IPS-15b (cell line): ENCODE measurements around the gene TCF20.

ENCODE experiments used
- H3K27me3 ChIP-seq: one replicate; pipeline ENCODE4 v1.6.1; 2013; ENCODE audit warnings: low read length; ENCODE audit not compliant: control insufficient read depth, insufficient read depth
- H3K36me3 ChIP-seq: one replicate; pipeline ENCODE4 v1.6.1; 2013; ENCODE audit warnings: low read length; ENCODE audit not compliant: control insufficient read depth, insufficient read depth
- H3K4me1 ChIP-seq: one replicate; pipeline ENCODE4 v1.6.1; 2013; ENCODE audit warnings: mild to moderate bottlenecking, low read length; ENCODE audit not compliant: control insufficient read depth, insufficient read depth
- H3K4me3 ChIP-seq: one replicate; pipeline ENCODE4 v1.5.1; 2013; ENCODE audit warnings: low read depth, low read length
- H3K9ac ChIP-seq: one replicate; pipeline ENCODE4 v1.6.1; 2013; ENCODE audit warnings: low read depth, mild to moderate bottlenecking, low read length
- H3K9me3 ChIP-seq: one replicate; pipeline ENCODE4 v1.6.1; 2013; ENCODE audit warnings: mild to moderate bottlenecking, low read length; ENCODE audit not compliant: control insufficient read depth, insufficient read depth

TCF20 gene

DNA sequence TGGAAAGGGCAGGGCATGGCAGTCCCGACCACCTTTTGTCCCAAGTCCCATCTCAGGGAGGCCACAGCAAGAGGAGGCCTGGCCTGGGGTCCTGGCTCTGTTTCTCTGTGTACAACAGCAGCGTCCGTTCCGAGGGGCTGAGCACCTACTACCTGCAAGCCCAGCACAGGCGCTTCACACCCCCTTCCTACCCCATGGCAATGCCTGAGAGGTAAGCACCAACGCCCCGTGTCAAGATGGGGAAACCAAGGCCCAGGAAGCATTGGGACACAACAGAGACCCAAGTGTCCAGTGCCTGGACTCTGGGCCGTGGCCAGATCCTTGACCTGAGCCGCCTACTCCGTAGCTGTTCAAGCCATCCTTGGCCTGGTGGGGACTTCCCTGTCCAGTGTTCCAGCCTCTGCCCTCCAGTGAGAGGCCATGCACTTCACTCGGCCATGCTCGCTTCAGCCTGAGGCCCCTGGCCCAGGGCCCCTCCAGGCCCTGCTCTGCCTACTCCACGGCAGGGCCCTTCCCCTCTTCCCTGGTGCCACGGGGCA is 14.3 kb upstream of the TCF20 start:
- Histone ChIP-seq H3K9ac (no peak overlapping the region), H3K27me3 (peaks cover 30% of the 10 kb centered on the region), H3K9me3 (no peaks in the 10 kb centered on the region), H3K4me3 (no peak overlapping the region), H3K4me1 (no peaks in the 10 kb centered on the region), H3K36me3 (no peaks in the 10 kb centered on the region)

DNA sequence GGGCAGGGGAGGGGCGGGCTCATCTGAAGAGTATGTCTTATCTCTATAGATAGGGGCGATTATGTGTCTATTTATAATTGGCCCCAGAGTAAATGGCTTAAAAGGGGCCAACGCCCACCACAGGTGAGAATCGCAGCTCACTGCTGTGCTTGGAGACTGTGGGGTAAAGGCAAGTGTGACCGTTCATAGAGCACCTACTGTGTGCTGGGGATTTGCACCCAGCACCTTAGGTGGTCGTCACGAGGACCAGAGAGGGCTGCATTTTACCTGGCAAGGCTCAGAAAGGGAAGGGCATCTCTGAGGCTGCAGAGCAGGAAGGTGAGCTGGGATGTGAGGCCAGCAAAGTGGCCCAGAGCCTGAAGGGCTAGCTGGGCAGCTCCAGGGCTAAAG is 13.7 kb upstream of the TCF20 start:
- Histone ChIP-seq H3K4me3 (peak overlapping the region; percentile 43), H3K36me3 (no peaks in the 10 kb centered on the region), H3K4me1 (no peaks in the 10 kb centered on the region), H3K9me3 (no peaks in the 10 kb centered on the region), H3K9ac (no peak overlapping the region), H3K27me3 (peaks cover 30% of the 10 kb centered on the region)

DNA sequence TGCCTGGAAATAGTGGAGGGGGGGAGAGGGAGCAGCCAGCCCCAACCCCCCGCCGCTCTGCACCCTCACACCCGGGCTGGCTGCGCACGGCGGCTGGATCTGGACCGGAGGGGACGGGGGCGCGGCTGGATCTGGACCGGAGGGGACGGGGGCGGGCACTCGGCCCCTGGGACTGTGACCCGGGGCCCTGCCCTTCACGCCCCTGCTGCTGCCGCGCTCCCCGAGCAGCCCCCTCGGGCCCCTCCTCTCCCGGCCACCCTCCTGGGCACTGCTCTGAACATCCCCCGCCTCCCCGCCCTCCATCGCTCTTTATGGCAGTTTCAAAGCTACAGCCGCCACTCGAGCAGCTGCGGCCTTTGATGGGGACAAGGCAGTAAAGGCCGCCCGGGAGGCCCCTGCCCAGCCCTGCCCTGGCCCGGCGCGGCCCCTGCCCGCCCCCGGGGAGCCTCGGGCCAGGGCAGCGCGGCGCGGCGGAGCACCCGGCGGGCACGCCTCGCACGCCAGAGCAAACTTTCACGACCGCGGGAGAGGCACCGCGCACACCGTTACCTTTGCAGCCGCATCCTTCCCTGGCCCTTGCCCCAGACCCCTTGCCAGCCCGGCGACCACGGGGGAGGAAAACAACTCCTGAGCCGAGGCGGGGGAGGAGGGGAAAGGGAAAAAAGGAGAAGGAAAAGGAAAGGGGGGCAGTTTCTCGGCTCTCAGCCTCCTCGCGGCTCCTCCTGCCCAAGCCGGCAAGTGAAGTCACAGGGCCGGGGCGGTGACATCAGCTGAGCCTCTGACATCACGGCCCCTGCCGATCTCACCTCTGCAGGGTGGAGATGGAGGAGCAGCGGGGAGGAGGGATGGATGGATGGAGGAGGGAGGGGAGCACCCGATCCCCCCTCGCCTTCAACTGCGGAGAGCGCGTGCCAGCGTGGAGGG is 13.1 kb upstream of the TCF20 start:
- H3K4me3 ChIP-seq: peak overlapping the region; percentile 43
- H3K27me3 ChIP-seq: peaks cover 30% of the 10 kb centered on the region
- H3K9ac ChIP-seq: no peak overlapping the region
- no peaks in the 10 kb centered on the region for H3K4me1 ChIP-seq
- H3K36me3 ChIP-seq: no peaks in the 10 kb centered on the region
- no peaks in the 10 kb centered on the region for H3K9me3 ChIP-seq

DNA sequence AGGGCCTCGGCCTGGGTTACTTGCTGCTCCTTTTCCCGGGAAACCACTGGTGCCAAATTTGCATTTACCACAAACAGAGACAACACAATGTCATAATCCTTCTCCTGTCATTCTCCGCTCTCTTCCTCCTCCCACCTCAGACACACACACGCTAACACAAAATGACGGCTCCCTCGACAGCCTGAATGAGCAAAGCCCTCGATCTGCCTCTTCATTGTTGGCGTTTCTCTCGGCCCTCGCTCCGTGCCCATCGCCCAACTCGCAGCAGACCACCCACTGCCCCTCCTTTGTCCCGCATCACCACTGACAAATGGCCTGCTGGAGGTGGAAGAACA is 12.5 kb upstream of the TCF20 start:
- Histone ChIP-seq H3K9ac (no peak overlapping the region), H3K9me3 (no peaks in the 10 kb centered on the region), H3K36me3 (no peaks in the 10 kb centered on the region), H3K4me3 (peak overlapping the region; percentile 43), H3K4me1 (no peaks in the 10 kb centered on the region), H3K27me3 (peaks cover 30% of the 10 kb centered on the region)

DNA sequence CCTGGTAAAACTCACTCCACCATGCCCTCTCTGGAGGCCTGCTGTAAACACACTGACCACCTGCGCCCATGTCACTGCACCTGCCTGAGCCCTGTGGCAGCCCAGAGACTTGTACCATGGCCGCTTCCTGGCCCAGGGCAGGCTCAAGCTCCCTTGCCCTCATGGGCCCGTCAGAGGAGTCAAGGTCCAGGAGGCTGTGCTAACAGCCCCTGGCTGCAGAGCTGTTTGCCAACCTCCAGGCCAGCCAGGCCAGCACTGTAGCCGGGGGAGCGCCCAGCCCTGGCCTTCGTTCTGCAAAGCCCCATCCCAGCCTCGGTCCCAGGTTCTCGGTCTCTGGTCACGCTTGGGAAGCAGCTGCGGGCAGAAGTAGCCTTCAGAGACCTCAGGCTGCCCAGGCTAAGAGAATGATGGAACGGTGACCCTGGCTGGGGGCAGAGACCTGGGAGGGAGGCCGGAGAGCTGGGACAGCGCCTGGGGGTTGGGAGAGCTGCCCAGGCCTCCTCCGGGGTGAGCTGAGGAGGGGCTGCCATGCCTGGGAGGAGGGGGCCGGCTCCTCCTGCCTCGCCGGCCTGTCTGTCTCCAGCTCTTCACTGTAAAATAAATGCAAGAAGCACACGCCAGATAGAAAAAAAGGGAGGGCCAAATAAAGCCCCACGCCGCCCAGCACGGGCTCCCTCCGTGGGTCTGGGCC is 11.9 kb upstream of the TCF20 start:
- Histone ChIP-seq H3K4me1 (no peaks in the 10 kb centered on the region), H3K9ac (no peak overlapping the region), H3K9me3 (no peaks in the 10 kb centered on the region), H3K36me3 (no peaks in the 10 kb centered on the region), H3K27me3 (peaks cover 30% of the 10 kb centered on the region), H3K4me3 (no peak overlapping the region)

DNA sequence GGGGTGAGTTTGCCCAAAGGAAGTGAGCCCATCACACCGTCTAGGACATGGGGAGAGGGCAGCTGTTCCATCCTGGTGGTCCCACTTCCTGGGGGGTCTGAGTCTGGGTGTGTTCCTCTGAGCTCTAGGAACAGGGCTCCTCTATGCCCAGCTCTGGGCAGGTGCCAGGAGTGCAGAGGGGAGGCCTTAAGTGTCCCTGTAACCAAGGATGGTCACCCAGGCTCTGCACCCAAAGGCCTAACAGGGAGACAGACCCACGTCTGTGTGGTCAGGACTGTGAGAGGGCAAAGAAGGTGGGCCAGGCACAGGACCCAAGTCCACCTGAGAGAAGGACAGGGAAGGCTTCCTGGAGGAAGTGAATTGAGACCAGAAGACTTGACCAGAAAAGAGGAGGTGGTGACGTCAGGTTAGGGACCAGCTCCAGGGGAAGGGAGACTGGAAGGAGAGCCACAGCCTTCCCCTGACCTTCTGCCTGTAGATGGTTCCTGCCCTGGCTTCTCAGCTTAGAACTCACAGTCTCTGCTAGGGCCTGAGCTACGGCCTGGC is 11.3 kb upstream of the TCF20 start:
- H3K9me3 ChIP-seq: no peaks in the 10 kb centered on the region
- no peak overlapping the region for H3K9ac ChIP-seq
- no peaks in the 10 kb centered on the region for H3K4me1 ChIP-seq
- peaks cover 32% of the 10 kb centered on the region for H3K27me3 ChIP-seq
- H3K36me3 ChIP-seq: no peaks in the 10 kb centered on the region
- no peak overlapping the region for H3K4me3 ChIP-seq

DNA sequence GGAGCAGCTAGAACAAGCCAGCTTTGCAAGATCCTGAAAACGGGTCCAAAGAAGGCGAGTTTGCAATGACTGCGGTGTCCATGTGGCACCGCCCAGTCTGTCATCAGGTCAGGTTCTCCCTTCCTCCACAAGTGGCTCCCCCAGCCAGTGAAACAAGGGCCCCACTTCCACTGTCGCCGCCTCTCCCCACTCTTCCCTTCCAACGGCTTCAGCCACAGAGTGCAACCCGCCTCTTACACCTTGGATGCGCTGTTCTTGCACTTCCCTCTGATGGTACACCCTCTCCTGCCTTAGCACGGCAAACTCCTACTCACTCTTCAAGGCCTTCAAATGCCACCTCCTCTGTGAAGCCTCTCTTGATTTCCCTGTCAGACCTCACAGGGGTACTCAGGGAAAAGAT is 10.8 kb upstream of the TCF20 start:
- H3K4me3 ChIP-seq: no peak overlapping the region
- peaks cover under 1% of the 10 kb centered on the region for H3K4me1 ChIP-seq
- H3K9ac ChIP-seq: no peak overlapping the region
- peaks cover 32% of the 10 kb centered on the region for H3K27me3 ChIP-seq
- H3K36me3 ChIP-seq: no peaks in the 10 kb centered on the region
- no peaks in the 10 kb centered on the region for H3K9me3 ChIP-seq

DNA sequence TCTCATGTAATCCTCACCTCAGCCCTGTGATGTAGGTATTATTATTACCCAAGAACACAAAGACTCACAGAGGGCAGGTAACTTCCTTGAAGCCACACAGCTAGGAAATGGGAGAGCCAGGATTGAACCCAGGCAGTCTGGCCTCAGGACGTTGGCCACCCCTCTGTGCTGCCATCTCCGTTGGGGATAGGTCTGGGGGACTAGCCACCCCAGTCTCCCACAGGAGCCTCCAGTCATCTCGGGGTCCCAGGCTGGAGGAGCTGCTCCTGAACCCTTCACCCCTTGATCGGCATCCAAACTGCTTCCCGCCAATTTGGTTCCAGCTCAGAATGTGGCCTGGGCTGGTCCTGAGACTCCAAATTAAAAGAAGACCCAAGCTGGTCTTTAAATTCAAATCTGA is 10.4 kb upstream of the TCF20 start:
- no peaks in the 10 kb centered on the region for H3K36me3 ChIP-seq
- H3K27me3 ChIP-seq: peaks cover 29% of the 10 kb centered on the region
- no peaks in the 10 kb centered on the region for H3K9me3 ChIP-seq
- H3K4me3 ChIP-seq: no peak overlapping the region
- H3K9ac ChIP-seq: no peak overlapping the region
- peaks cover 5% of the 10 kb centered on the region for H3K4me1 ChIP-seq

DNA sequence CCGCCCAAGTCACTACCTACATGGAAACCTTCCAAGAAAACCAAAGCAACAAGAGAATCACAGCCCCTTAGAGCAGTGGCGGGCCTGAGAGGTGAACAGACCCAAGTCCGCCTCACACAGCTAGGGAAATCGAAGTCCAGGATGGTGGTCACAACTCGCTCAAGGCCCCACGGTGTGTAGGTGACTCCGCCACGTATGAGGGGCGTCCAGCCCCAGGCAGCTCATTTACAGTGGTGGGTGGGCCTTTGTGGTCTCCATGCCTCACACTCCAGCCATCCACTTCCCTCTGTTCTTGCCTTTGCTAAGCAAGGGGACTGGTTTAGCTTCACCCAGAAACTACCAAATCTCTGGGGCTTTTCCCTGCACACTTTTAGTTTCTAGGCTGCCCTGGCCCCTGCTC is 9.7 kb upstream of the TCF20 start:
- H3K4me1 ChIP-seq: peaks cover 9% of the 10 kb centered on the region
- H3K27me3 ChIP-seq: peaks cover 29% of the 10 kb centered on the region

DNA sequence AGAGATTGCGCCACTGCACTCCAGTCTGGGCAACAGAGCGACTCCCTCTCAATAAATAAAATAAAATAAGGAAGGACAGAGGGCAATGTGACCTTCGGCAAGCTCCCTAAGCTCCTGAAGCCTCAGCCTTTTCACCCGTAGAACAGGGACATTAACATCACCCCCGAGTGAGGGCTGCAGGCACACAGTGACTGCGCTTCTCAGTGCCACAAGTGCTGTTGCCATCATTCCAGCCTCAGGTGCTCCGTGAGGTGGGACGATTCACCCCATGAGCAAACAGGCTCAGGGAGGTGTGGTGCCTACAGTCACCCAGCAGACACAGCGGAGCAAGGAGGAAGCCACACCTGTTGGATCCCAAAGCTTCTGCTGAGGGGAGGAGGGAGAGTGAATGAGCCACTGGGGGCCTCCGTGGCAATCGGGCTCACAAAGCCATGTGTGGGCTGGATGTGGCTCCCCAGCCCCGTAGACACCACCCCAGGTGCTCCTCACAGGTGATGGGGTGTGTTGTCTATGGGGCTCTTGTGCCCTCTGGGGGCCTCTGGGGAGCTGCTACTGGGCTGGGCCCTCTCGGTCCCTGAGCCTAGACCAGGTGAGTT is 9.1 kb upstream of the TCF20 start:
- Histone ChIP-seq H3K4me1 (peaks cover 13% of the 10 kb centered on the region), H3K4me3 (no peak overlapping the region), H3K36me3 (no peaks in the 10 kb centered on the region), H3K27me3 (peaks cover 25% of the 10 kb centered on the region), H3K9me3 (no peaks in the 10 kb centered on the region), H3K9ac (no peak overlapping the region)

More for the DNA sequence above, 9.7 kb upstream of the TCF20 start:
- Histone ChIP-seq H3K9me3 (no peaks in the 10 kb centered on the region), H3K4me3 (no peak overlapping the region), H3K36me3 (no peaks in the 10 kb centered on the region), H3K9ac (no peak overlapping the region)

DNA sequence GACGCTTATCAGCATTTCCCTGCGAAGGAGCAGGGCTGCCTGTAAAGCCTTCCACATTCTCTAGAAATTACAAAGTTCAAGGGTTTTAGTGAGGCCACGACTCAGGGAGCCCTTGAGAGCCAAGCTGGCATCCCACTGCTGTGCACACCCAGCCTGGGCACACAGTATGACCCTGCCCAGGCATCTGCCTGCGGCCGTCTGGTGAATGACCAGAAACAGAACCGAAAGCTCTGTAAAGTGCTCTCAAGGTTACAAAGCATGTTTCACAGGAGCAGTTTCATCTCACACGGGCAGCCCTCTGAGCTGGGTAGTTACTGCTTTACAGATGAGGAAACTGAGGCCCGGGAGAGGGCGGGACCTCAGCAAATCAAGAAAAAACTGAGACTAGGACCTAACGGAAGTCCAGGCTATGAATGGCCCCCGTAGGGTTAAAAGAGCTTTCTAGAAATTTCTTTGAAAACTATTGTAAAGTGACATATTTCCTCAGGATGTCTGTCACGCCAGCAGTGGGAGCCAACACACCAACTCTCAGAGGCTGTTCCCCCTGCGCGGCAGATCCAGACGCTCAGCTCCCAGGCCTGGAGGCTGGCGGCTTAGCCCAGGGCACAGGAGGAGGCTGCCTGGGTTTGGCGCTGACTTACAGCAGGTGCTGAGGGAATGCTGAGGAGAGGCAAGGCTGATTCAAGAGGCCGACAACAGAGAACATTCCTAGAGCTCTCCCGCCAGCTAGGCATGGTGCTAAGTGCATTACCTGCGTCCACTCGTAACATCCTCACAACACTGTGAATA is 7.7 kb upstream of the TCF20 start:
- H3K9me3 ChIP-seq: no peaks in the 10 kb centered on the region
- H3K27me3 ChIP-seq: peaks cover 20% of the 10 kb centered on the region
- no peak overlapping the region for H3K9ac ChIP-seq
- H3K36me3 ChIP-seq: no peaks in the 10 kb centered on the region
- no peak overlapping the region for H3K4me3 ChIP-seq
- H3K4me1 ChIP-seq: peaks cover 22% of the 10 kb centered on the region
